HG03159 (cell line): Measurements from ENCODE around the gene SERPINI1.

Experiments
- ATAC-seq: cut with Tn5 transposase; IDR thresholded peaks from one replicate; pipeline ENCODE4 v1.9.1; 2021; ENCODE audit warnings: mild to moderate bottlenecking, moderate library complexity; ENCODE audit not compliant: unreplicated experiment

The SERPINI1 gene

DNA sequence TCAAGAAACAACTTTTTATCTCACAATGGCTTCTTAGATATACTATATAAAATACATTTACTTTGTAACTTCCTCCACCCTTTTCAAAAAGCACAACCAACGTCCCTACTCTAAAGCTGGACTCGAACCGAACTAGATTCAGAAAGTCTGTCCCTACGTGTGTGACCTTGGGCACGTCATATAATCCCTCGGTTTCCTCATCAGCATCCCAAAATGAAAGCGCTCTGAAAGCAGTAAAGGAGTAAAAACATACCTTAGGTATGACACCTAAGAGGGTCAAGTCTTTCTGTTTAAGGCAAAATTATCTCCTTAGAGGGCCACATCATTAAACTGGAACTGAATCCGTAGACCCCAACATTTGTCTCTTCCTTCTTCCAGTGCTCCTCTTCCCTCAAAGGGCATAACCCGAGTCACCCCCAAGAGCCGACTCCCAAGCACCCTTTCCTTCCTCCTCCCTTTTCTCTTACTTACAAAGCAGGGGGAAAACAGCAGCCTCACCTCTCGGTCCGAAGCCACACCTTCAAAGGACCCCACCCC, 1.5 kb upstream of the SERPINI1 start:
- ATAC-seq, result no peak

DNA sequence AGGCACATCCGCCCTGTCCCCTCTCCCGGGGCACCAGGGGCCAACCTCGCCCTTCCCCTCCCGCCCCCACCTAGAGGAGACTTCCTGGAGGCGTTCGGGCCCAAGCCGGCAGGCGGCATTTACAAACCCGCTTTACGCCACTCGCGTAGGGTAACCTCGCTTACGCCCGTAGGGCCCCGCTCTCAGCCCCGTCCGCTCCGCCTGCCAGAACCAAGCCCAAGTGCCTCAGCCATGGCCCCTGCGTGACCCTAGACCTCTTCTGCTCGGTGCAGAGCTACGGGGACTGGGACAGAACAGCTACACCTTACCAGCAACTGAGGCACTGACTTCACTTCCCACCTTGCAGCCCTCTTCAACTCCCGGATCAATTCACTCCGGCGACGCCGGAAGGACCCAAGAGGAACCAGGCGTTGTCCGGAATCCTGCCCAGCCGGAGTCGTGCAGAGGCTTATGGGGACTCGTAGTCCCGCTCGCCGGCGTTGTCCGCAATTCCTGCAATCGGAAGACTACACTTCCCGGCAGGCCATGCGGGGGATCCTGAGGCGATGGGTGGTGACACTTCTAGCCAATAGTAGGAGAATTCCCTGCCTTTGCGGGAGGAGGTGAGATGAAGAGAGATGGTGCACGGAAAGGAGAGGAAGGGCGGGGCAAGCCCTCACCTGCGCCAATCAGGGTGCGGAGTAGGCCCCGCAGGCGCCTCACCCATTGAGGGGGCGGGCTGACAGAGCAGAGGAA, 856 bp upstream of the SERPINI1 start, which contains the start of gene PDCD10:
TSS of gene PDCD10 (minus strand) at position 395 of the 735 bp plus-strand sequence. CDS start 14,735 bp downstream, outside the sequence.
- ATAC-seq, result peak; percentile 91

DNA sequence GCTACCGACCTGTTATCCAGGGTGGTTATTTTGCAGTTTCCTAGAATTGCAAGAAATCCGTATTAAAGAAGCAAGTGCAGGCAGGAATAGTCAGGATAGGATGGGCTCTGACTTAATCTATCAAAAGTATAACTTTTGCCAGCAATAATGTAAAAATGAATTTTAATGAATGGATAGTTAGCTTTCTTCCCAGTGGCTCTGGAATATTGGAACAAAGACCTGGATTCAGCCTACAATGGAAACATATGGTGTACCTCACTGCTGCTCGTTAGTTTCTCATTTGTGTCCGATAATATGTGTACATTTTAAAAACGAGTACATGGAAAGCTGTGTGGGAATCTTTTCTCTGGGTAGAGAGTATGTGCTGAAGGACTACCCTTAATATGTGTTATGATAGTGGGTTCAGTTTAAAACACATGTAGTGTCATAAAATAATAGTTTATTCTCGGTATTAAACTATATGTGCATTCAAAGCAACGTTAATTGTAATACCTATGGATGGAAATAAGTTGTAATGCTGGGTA, 805 bp downstream of the SERPINI1 start:
- ATAC-seq, result no peak

DNA sequence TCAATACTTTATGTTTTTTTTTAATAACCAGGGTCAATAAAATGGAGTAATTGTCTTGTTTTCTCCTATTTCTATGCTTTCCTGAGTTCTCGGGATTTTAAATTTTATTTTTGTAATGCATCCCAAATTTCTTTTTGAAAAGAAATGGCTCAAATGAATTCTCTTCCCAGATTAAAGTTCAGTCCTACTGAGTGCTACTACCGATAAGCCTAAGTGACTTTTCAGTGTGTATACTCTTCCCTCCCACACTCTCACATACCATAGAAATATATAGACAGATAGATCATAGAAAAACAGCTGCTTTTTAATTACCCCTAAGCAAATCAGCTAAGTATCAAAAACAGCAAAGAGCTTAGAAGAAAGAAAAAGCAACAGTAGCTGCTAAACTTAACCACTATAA, 1.5 kb downstream of the SERPINI1 start:
- ATAC-seq, result no peak

DNA sequence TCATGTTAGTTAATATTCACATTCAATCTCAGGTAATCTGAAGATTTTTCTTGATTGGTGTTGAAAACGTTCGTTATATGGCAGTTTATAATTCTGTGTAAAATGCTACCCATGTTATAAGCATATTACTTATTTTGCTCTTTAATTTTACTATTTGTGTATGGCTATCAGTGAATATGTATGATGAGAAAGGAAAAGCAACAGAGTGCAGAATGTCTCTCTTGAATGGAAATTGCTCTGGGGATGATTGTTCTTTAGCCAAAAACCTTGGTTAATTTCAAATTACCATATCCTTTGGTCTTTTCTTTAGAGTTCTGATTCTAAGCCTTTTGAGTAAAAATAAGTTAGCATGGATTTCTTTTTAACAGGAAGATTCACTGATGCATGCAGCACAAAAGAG, 2.5 kb downstream of the SERPINI1 start:
- ATAC-seq, result no peak

DNA sequence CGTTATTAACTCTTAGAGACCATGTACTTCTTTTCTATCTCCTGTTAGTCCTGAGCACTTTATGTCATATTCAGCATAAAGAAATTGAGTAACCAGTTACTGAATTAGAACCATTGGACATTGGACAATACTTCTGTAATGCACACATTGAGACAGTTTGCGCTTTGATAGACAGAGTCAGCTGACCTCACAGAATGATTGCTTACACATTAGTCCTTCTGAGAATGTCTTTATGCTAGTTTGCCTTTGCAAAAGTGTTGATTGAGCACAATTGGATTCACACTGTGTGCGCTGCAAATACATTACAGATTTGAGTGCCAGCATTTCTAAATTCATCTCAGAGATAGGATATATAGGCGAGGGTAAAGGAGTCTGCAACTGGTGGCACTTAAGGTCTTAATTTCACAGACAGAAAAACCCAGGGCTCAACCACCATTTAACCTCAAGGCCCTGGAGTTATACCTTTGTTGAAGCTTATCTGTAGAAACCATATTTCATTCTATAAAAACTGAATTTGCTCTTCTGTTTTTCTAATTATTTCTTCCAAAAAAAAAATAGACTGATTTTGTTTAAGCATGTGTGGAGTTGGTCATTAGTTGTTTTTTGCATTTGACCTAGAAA, 3.8 kb downstream of the SERPINI1 start:
- no peak for ATAC-seq

DNA sequence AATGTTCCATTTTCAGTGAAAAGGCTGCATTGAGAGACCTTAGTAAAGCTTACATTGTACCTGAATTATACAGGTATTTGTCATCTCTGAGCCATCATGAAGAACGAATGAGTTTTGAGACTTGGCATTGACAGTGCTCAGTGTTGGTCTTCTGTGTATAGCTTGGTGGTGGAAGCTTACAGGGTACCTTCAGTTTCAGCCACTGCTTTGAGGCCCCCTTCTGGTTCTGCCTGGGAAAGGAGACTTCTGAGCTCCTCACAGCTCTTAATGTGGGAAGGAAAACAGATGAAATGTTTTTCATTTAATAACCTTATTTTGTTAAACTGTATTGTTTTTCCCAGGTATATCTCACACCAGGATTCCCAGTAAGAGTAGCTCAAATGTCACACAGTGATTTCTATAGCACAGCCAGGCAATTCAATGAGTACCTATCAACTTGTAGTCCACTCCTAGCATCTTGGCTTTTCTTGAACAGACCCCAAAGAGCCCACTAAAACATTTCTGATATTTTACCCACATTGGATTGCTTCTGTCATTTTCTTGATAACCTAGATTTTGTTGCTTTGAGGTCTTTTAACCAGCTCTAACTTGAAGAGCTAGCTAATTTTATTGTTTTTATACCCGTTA, 5.6 kb downstream of the SERPINI1 start:
- ATAC-seq, result peak; percentile 91

DNA sequence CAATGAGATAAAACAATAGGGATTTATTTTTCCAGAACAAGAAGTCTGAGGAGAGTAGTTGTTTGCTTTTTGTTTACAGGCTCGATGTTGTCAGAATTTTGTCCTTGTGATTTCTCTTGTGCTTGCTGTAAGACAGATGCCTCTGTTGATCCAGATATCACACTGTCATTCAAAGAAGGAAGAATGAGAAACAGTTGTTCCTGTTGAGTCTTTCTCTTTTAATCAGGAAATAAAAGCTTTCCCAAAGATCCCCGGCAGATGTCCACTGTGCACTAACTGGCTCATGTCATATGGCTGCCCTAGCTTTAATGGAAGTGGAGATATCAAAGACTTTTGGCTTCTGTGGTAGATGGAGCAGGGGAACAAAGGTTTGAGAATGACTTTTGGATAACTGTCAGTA, 6.8 kb downstream of the SERPINI1 start:
- ATAC-seq, result no peak

DNA sequence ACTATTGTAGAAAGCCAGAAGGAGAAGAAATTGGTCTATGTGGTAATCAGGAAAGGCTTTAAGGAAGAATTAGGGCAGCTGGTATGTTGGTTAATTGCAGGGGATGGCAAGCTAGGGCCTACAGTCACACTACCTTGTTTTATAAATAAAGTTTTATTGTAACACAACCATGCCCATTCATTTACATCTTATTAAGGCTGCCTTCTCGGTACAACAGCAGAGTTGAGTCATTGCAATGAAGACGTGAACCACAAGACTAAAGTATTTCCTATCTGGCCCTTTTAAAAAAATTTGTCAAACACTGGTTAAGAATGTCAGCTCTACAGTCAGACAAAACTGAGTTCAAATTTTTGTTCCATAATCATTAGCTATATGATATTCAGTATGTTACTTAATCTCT, 8.3 kb downstream of the SERPINI1 start:
- ATAC-seq, result no peak

DNA sequence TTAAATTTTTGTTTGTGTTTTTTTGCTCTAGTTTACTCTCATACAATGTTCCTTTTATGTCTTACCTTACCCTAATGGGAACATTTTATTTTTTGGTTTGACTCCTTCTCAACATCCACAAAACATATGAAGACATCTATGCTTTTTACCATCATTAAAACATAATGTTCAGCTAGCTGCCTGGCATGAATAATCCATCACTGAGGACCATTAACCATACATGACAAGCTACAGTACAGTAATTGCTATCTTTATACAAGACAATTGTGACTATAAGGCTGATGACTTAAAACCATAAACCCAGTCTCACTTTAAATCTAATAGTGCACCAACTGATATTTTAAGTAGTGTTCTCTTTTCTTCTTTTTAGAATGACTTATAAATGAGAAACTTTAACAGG, 13.7 kb downstream of the SERPINI1 start:
- no peak for ATAC-seq

DNA sequence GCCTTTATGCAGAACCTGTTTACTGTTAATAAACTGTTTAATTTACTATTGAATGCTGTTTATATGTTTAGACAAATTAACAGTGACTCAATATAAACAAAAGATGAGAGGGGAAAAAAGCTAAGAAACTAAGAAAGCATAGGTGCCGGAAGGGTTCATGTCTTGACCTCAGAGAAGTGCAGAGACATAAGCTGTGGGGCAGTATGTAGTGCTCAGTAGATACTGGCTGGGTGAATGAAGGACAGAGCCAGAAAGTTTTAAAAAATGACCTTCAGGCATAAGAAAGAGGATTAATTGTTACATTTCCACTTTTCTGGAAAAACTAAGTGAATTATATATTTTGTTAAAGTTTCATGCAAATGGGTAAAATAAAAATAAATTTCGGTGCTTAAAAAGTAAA, 14.2 kb downstream of the SERPINI1 start:
- ATAC-seq, result no peak

DNA sequence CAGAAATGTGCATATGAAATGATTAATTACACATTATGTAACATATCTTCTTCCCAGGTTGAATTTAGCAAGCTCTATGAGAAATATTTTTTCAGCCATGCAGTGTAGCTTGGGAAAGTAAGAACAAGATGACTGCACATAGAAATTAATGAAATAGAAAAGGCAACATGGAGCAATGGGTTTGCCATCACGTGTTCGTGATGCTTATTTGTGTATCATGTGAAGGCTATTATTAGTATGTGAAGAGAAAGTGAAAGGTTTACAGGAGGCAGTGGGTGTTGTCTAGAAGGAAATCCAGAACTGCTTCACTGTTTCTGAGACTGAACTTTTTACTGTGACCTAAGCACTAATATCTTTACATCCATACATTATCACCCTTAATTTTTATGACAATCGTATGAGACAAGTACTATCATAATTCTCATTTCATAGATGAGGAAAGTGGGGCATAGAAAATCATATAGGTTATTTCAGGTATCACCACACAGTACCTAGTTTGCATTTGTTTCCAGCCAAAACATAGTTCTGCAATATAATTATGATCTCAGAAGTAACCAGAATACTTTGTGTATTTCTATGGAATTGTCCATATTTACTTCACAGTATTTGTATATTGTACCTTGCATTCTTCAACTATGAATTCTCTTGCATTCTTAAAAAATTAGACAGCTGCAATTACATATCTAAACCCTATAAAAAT, 14.9 kb downstream of the SERPINI1 start:
- ATAC-seq, result peak; percentile 100

DNA sequence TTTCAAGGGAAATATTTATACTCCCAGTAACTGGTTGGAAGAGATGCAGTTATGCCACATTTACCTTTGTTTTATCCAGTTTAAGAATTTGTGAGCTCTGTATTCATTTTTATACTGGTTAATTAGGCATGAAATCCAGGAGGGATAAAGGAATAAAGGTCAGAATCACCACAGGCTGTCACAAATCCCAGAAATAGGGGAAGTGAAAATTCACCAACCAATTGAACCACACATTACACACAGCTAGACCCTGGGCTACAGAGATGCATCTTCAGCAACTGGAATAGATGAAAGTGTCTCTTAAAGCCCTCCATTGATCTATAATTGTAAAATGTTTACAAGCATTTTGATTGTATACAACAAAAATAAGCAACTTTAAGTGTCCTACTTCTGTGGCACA, 18.5 kb downstream of the SERPINI1 start:
- ATAC-seq, result no peak

DNA sequence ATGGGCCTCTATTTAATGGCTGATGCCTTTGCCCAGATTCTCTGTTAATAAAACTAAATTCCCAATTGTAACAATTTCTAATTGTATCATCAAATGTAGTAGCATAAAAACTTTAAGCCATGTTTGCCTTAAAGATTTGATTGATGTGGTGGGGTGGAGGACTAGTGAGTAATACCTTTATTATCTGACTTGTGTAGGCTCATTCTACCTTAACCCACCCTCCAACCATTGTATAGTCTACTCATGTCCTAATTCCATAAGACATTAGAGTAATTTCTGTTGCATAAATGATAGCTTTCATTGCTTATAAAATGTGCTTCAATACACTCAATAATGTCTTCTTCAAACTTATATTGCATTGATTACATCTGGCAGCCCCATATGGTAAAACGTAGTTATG, 25.8 kb downstream of the SERPINI1 start:
- ATAC-seq, result no peak

DNA sequence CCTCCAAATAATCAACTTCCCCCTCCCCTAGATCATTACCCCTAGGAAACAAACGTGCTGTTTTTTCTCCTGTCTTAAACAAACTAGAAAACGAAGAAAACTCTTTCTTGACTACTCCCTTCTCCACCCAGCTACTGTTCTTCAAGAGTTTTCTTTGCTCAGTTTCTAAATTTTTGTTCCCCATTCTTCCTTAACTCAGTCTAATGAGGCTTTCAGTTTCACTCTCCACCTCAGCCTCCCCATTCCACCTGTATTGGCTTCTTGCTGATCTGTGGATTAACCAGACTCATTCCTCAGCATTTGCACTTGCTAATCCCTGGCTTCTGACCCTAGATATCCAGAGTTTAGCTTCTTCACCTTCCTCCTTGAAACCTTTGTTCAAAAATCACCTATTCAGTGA, 26.8 kb downstream of the SERPINI1 start:
- ATAC-seq, result no peak

DNA sequence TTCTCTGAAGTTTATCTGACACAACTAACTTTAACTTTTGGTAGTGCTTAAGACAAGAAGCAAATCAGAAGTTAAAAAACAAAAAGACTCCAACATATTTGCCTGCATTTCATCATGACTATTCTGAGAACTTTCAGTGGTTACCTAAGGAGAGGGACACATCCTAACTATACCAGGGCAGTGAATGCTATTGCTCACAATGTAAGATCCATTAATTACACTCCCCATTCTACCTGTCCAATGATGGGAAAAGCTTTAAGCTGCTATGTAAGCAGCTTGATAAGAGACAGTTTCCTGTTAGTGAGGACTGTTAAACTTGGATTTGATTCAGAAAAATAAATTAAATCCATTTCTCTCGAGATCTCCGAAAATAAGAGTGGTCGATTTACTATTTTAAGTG, 37.5 kb downstream of the SERPINI1 start:
- peak; percentile 55 for ATAC-seq

DNA sequence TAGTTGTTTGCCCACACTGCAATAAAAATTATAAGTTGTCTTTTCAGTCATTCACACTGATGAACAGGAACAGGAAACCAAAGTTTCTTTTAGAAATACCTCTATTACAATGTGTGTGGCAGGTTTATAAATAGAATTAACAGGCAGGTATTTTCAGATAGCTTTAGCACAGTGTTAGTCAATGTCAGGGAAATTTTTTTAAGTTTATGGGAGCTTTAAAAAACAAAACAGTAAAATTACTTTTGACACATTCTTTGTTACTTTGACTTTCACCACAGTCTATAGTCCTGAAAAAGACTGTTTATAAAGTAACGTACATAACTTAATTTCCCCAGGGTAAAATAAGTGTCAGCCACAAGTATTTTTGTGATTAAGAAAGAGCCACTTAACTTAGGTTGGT, 38.1 kb downstream of the SERPINI1 start:
- ATAC-seq, result peak; percentile 80

DNA sequence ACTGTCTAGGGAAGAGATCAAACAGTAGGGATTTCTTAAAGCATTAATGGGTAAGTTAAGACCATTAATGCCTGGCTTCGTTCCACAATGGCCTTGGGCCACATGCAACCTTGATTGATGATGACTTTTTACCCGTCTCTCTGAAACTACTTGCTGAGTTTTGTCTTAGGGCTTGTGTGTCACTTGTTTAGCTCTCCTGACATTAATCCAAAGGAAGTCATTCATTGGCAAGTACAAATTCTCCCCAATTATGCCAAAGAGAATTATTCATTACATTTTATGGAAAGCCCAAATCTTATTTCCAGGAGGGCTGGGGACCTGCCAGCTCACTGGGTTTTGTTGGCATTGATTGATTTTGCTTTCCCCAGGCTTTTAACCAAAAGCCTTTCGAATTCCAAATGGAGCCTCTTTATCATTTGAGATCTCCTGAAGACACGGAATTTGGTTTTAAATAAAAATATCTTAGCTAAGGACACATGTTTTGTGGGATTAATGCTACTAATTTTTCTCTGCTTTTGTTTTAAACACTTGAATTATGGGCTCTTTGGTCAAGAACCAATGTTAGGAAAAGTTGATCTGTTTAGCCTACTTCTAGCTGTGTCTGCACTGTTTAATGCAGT, 40.7 kb downstream of the SERPINI1 start:
- ATAC-seq, result no peak

DNA sequence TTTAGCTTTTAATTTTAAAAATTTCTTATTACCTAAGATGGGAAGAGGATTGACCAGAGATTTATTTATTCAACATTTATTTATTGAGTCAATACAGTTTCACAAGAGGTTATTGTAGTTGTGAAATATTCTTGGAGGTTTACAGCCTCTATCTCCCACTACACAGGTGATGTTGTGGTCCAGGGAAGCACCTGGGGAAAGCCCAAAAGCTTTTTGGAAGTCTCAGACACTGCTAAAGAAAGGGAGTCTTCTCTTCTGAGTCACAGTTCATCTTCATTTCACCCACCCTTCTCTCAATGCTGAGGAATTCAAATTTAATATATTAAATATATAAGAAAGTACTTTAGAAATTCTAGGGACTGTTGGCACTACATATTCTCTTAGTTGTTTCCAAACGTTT, 41.8 kb downstream of the SERPINI1 start:
- no peak for ATAC-seq

DNA sequence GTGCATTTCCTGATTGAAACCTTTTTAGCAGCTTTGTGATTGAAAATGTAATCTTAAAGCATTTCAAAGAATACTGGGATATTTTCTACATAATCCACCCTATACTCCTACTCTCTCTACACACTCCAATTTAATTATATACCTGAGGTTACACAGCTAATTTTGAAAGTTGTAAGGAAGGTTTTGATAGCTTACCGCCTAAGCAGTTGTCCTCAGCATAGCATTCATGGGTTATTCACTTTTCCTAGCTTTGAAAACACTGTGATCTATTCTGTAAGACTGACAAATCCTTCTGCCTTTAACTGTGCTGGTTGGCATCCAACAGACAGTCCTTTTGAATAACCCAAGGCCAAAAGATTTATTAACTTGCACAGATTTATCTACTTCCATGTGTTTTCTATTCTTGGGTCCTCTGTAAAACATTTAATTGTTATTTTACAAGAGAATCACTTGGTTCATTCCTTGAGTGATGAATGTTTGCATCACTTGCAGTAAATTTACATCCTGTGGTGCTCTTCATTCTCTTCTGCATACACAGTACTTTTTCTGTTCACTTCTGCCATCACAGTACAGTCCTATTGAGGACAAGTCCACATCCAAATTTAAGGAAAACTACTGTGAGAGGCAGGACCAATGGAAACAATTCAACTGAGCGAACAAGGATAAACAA, 44.8 kb downstream of the SERPINI1 start:
- ATAC-seq, result no peak
